DND-41 (cell line): ENCODE data around the gene PRR5L.

Experiments
- ATAC-seq: fragments of 200-7000 bp; cut with Tn5 transposase; 3 replicates; pipeline ENCODE4 v1.9.1; 2021; ENCODE audit warnings: low read depth; ENCODE audit not compliant: insufficient read depth
- DNase-seq: peaks from one replicate; pipeline ENCODE4 v3.0.0-alpha.2; 2020
- H2AFZ ChIP-seq: 2 replicates; pipeline ENCODE4 v1.6.0; 2012; ENCODE audit warnings: low read depth, low read length
- H3K27ac ChIP-seq: 2 replicates; pipeline ENCODE4 v1.5.1; 2012; ENCODE audit warnings: low read length, inconsistent platforms
- H3K27me3 ChIP-seq: fragments of 200-600 bp; sonication (generic); 2 replicates; pipeline ENCODE4 v1.6.0; 2012; ENCODE audit warnings: low read length, mild to moderate bottlenecking, inconsistent platforms; ENCODE audit not compliant: insufficient read depth, poor library complexity
- H3K36me3 ChIP-seq: 2 replicates; pipeline ENCODE4 v1.5.1; 2012; ENCODE audit warnings: low read length, inconsistent platforms; ENCODE audit not compliant: insufficient read depth
- H3K4me1 ChIP-seq: 2 replicates; pipeline ENCODE4 v1.5.1; 2012; ENCODE audit warnings: mild to moderate bottlenecking, low read length; ENCODE audit not compliant: insufficient read depth
- H3K4me2 ChIP-seq: 2 replicates; pipeline ENCODE4 v1.6.0; 2012; ENCODE audit warnings: mild to moderate bottlenecking, moderate library complexity, low read length, inconsistent platforms; ENCODE audit not compliant: insufficient read depth
- H3K4me3 ChIP-seq, 2 experiments: fragments of 200-600 bp in 1 of 2; shearing (Covaris generic) in 1 of 2; 2 replicates each; pipeline ENCODE4 v1.5.1; 2012 to 2016; ENCODE audit warnings: inconsistent platforms in 2 of 2, low read length in 2 of 2, mild to moderate bottlenecking in 2 of 2, low read depth in 1 of 2, moderate library complexity in 1 of 2
- H3K79me2 ChIP-seq: 2 replicates; pipeline ENCODE4 v1.6.0; 2012; ENCODE audit warnings: low read length, inconsistent platforms; ENCODE audit not compliant: insufficient read depth
- H3K9ac ChIP-seq: 2 replicates; pipeline ENCODE4 v1.6.0; 2012; ENCODE audit warnings: low read depth, mild to moderate bottlenecking, inconsistent platforms, low read length, moderate library complexity
- H3K9me3 ChIP-seq: 2 replicates; pipeline ENCODE4 v1.5.1; 2012; ENCODE audit warnings: low read length, moderate library complexity, mild to moderate bottlenecking, inconsistent platforms; ENCODE audit not compliant: insufficient read depth, severe bottlenecking
- H4K20me1 ChIP-seq: 2 replicates; pipeline ENCODE4 v1.6.0; 2012; ENCODE audit warnings: low read length; ENCODE audit not compliant: insufficient read depth
- EZH2 ChIP-seq: IDR thresholded peaks from 3 replicates; pipeline ENCODE4 v1.6.1; 2012; ENCODE audit warnings: borderline replicate concordance, low read depth, mild to moderate bottlenecking, moderate library complexity, low read length, inconsistent platforms; ENCODE audit not compliant: severe bottlenecking
- TF ChIP-seq, protein P1 (sequence below): IDR thresholded peaks from 2 replicates; pipeline ENCODE4 v1.5.1; 2012; ENCODE audit warnings: borderline replicate concordance, low read length, moderate library complexity, mild to moderate bottlenecking; ENCODE audit not compliant: poor library complexity, severe bottlenecking; ENCODE audit errors: extremely low read depth

The PRR5L gene

DNA sequence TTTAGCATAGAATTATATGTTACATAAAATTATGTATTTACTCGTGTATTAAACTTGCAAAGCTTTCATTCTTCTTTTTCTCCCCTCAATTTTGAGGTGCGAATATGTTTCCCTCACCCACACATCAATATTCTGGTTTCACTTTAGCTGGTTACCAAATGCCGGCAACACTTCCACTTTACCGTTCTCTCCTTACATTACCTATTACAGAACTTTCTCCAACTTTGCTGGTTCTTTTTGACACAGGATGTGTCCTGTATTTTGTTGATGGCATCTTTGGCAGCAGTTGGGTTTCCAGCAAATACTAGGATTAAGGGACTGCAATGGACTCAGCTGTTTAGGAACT, 84.9 kb downstream of the PRR5L start:
- no peaks in the 10 kb centered on the region for H3K9me3 ChIP-seq
- TF ChIP-seq, protein P1, sequence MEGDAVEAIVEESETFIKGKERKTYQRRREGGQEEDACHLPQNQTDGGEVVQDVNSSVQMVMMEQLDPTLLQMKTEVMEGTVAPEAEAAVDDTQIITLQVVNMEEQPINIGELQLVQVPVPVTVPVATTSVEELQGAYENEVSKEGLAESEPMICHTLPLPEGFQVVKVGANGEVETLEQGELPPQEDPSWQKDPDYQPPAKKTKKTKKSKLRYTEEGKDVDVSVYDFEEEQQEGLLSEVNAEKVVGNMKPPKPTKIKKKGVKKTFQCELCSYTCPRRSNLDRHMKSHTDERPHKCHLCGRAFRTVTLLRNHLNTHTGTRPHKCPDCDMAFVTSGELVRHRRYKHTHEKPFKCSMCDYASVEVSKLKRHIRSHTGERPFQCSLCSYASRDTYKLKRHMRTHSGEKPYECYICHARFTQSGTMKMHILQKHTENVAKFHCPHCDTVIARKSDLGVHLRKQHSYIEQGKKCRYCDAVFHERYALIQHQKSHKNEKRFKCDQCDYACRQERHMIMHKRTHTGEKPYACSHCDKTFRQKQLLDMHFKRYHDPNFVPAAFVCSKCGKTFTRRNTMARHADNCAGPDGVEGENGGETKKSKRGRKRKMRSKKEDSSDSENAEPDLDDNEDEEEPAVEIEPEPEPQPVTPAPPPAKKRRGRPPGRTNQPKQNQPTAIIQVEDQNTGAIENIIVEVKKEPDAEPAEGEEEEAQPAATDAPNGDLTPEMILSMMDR: no peak
- TF ChIP-seq EZH2: no peak
- ATAC-seq (no peak), DNase-seq (no peak)
- no peak overlapping the region for H3K9ac ChIP-seq
- no peak overlapping the region for H3K4me2 ChIP-seq
- no peak overlapping the region for H3K4me3 ChIP-seq
- H3K36me3 ChIP-seq: no peaks in the 10 kb centered on the region
- peaks cover 20% of the 10 kb centered on the region for H3K4me1 ChIP-seq
- peaks cover 55% of the 10 kb centered on the region for H3K27me3 ChIP-seq
- peaks cover 5% of the 10 kb centered on the region for H4K20me1 ChIP-seq
- H3K79me2 ChIP-seq: no peaks in the 10 kb centered on the region
- no peak overlapping the region for H3K27ac ChIP-seq
- no peak overlapping the region for H2AFZ ChIP-seq

DNA sequence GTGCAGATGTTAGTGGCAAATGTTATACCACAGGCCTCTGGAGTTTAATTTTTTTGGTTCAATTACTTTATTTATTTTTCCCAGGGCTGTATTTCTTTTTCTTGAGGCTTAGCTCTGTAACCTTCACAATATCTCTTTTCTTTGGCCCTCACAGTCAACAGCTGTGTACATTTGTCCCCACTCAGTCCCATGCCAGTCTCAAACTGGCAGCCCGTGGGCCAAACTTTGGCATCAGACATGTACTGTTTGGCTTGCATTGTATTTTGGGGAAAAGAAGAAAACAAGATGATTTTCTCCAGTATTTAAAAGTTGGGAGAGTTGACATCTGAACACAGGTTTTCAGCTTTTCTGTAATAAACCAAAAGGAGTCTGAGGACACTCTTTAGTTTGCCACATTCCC, 87.1 kb downstream of the PRR5L start:
- DNase-seq (no peak), ATAC-seq (no peak)
- Histone ChIP-seq H3K9me3 (no peaks in the 10 kb centered on the region), H3K4me3 (no peak overlapping the region), H4K20me1 (no peaks in the 10 kb centered on the region), H3K36me3 (no peaks in the 10 kb centered on the region), H3K4me2 (no peak overlapping the region), H3K9ac (no peak overlapping the region), H2AFZ (no peak overlapping the region), H3K27me3 (peaks cover 33% of the 10 kb centered on the region), H3K79me2 (no peaks in the 10 kb centered on the region), H3K27ac (no peak overlapping the region), H3K4me1 (no peaks in the 10 kb centered on the region)
- TF ChIP-seq, protein P1: no peak
- TF ChIP-seq EZH2: no peak

DNA sequence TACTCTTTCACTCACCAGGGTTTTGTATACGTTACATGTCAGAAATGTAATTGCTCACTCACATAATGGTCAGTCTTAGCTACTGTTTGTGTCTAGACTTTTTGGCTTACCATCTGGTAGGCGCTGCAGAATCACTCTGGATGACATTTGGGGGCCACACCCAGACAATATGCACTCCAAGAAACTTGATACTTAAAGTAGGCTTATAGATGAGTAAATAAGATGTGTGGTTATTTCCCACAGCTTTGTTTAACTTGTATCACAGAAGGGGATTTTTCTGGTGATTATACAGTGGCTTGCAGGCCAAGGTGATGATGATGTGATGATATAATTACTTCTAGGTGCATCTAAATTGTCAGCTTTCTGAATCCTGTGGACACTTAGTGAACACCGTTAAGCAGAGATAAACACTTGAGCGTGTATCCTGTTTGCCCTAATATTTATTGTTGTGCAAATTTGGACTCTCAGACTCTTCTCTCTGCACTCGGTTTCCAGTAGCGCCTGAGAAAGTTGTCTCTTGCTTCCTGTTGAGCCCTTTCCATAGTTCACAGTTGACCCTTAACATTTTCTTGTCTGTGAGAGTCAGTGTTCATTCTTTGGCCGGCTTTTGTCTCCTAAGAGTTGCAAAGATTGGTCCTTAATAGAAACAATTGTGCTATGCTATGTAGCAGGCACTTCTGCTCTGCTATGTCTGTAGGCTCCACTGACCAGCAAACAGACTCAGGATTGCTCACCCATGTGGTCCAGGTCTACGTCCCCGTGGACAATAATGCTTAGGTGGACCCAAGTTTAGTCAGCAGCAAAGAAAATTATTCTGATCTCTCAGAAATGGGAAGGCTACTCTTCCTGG, 89.3 kb downstream of the PRR5L start:
- H3K4me2 ChIP-seq: no peak overlapping the region
- DNase-seq: no peak
- ATAC-seq: no peak

DNA sequence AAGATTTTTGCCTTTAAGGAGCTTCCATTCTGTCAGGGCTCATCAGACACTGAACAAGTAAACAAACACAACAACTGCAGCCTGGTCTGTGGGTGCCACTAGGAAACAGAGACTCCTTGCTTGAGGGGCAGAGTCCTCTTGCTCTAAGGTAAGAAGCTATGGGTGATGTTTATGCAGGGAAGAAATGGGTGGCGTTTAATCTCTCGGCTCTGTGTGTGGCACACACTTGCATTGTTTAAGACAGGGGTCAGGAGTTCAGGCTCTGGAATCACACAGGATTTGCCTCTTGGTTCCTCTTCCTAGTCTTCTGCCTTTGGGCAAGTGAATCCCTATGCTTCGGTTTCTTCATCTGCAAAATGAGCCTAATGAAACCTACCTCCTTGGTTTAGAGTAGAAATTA, 90.3 kb downstream of the PRR5L start:
- H3K79me2 ChIP-seq: no peaks in the 10 kb centered on the region

More for the DNA sequence above, 89.3 kb downstream of the PRR5L start:
- Histone ChIP-seq H4K20me1 (no peaks in the 10 kb centered on the region), H3K27me3 (peaks cover 13% of the 10 kb centered on the region), H3K36me3 (no peaks in the 10 kb centered on the region), H3K9ac (no peak overlapping the region), H3K27ac (no peak overlapping the region), H3K9me3 (no peaks in the 10 kb centered on the region), H3K79me2 (no peaks in the 10 kb centered on the region), H3K4me3 (no peak overlapping the region), H2AFZ (no peak overlapping the region), H3K4me1 (no peaks in the 10 kb centered on the region)
- no peak for TF ChIP-seq EZH2

More for the DNA sequence above, 90.3 kb downstream of the PRR5L start:
- no peak overlapping the region for H2AFZ ChIP-seq
- no peak overlapping the region for H3K4me2 ChIP-seq
- no peaks in the 10 kb centered on the region for H3K36me3 ChIP-seq
- peaks cover 8% of the 10 kb centered on the region for H3K27me3 ChIP-seq
- no peaks in the 10 kb centered on the region for H3K4me1 ChIP-seq
- no peaks in the 10 kb centered on the region for H4K20me1 ChIP-seq
- ATAC-seq: no peak
- H3K9ac ChIP-seq: no peak overlapping the region
- H3K4me3 ChIP-seq: no peak overlapping the region
- no peaks in the 10 kb centered on the region for H3K9me3 ChIP-seq
- H3K27ac ChIP-seq: no peak overlapping the region
- no peak for TF ChIP-seq EZH2
- no peak for DNase-seq
